ENCODE measurements around the gene RPTOR.

GRCh38 chr17:80730739-80731138, 186.1 kb downstream of the RPTOR start:
- TF ChIP-seq ZZZ3 (IDR thresholded peaks at IDR 0.05; ENCODE audit: control insufficient read depth, insufficient read length, low read depth): no peak
- no peak for TF ChIP-seq POLR2AphosphoS2 (IDR thresholded peaks at IDR 0.05; ENCODE audit: low read depth, low read length)
- no peak for TF ChIP-seq POLR2A (IDR thresholded peaks at IDR 0.05; ENCODE audit: low read depth, low read length)
- no peak for TF ChIP-seq EZH2 (IDR thresholded peaks at IDR 0.05; ENCODE audit: borderline replicate concordance, control insufficient read depth, low read depth, low read length)
- no peak for TF ChIP-seq POLR2AphosphoS5 (IDR thresholded peaks at IDR 0.05; ENCODE audit: low read length)
- no peak for TF ChIP-seq CTCF (IDR thresholded peaks at IDR 0.05 in 2 of 3, conservative IDR thresholded peaks at IDR 0.05 in 1 of 3; ENCODE audit: control insufficient read depth in 2 of 3, extremely low read depth in 1 of 3, insufficient read depth in 1 of 3, low read depth in 3 of 3, low read length in 3 of 3)
- TF ChIP-seq TARDBP (IDR thresholded peaks at IDR 0.05; ENCODE audit: borderline replicate concordance): no peak
- TF ChIP-seq MYC (IDR thresholded peaks at IDR 0.05; ENCODE audit: insufficient read depth, insufficient read length, insufficient replicate concordance, low read length, severe bottlenecking): no peak
- no peak for TF ChIP-seq RBBP5 (conservative IDR thresholded peaks at IDR 0.05)
- TF ChIP-seq CREB1 (IDR thresholded peaks at IDR 0.05; ENCODE audit: low read depth): no peak
- no peak for TF ChIP-seq E2F4 (IDR thresholded peaks at IDR 0.05; ENCODE audit: low read depth, low read length)
- TF ChIP-seq USF1 (IDR thresholded peaks at IDR 0.05; ENCODE audit: borderline replicate concordance, extremely low read length, insufficient read depth, low read depth, low read length): no peak
- no peak for TF ChIP-seq ZNF217 (IDR thresholded peaks at IDR 0.05)
- no peak for TF ChIP-seq ATF7 (IDR thresholded peaks at IDR 0.05; ENCODE audit: low read depth)
